ENCODE data around the gene JPH3. TPM values are rescaled to one million over a fixed set of nuclear protein-coding genes. Genes with fewer than 3 reads are reported as not detected.

The JPH3 gene
- total RNA-seq, 1 donor from 2014 or later: not detected

DNA sequence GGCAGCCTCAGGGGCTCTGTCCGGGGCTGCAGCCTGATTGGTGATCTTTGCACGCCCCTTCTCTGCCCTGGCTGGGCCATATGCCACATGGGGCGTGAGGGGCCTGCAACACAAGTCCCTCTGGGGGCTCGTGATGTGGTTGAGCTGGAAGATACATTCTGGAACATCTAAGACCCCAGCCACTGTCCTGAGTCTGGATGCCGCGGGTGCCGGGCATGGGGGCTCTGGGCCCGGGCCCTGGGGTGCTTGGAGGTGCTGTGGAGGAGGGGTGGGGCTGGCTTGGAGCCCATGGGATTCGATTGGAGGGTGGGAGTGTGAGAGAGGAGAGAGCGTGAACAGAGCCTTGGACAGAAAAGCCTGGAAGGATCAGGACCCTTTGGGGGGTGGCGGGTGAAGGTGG is 39.4 kb downstream of the JPH3 start:
- FAIRE-seq: no peak
- TF ChIP-seq, protein P1, sequence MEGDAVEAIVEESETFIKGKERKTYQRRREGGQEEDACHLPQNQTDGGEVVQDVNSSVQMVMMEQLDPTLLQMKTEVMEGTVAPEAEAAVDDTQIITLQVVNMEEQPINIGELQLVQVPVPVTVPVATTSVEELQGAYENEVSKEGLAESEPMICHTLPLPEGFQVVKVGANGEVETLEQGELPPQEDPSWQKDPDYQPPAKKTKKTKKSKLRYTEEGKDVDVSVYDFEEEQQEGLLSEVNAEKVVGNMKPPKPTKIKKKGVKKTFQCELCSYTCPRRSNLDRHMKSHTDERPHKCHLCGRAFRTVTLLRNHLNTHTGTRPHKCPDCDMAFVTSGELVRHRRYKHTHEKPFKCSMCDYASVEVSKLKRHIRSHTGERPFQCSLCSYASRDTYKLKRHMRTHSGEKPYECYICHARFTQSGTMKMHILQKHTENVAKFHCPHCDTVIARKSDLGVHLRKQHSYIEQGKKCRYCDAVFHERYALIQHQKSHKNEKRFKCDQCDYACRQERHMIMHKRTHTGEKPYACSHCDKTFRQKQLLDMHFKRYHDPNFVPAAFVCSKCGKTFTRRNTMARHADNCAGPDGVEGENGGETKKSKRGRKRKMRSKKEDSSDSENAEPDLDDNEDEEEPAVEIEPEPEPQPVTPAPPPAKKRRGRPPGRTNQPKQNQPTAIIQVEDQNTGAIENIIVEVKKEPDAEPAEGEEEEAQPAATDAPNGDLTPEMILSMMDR (IDR thresholded peaks at IDR 0.05; ENCODE audit: insufficient read depth, low read length, severe bottlenecking): no peak
- Histone ChIP-seq H3K27me3 (ENCODE audit: control insufficient read depth, insufficient read depth, low read length) (peaks cover 2% of the 10 kb centered on the region), H3K4me3 (ENCODE audit: low read depth, low read length) (no peak overlapping the region), H3K36me3 (ENCODE audit: control insufficient read depth, insufficient read depth, low read length) (no peaks in the 10 kb centered on the region)
- DNase-seq (ENCODE audit: low read depth): no peak

DNA sequence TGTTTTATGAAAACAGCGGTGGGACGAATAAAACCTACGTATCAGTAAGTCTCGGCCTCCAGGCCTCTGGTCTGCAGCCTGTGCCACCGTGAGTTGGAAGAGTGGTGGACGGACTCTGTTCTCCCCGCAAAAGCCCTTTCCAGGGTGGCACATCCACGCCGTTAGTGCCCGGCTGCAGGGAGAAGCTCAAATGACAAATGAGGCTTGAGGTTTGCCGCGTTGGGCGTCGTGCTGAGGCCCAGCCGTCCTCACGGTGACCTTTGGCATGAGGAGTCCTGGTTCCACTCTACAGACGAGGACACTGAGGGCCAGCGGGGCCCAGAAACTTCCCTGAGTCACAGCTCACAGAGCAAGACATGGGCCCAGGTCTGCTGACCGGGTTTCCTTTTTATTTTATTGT is 40.2 kb downstream of the JPH3 start:
- no peak overlapping the region for H3K4me3 ChIP-seq (ENCODE audit: low read depth, low read length)
- TF ChIP-seq, protein P1 (IDR thresholded peaks at IDR 0.05; ENCODE audit: insufficient read depth, low read length, severe bottlenecking): no peak
- H3K27me3 ChIP-seq (ENCODE audit: control insufficient read depth, insufficient read depth, low read length): peaks cover 2% of the 10 kb centered on the region
- DNase-seq (ENCODE audit: low read depth) (no peak), FAIRE-seq (no peak)
- no peaks in the 10 kb centered on the region for H3K36me3 ChIP-seq (ENCODE audit: control insufficient read depth, insufficient read depth, low read length)

DNA sequence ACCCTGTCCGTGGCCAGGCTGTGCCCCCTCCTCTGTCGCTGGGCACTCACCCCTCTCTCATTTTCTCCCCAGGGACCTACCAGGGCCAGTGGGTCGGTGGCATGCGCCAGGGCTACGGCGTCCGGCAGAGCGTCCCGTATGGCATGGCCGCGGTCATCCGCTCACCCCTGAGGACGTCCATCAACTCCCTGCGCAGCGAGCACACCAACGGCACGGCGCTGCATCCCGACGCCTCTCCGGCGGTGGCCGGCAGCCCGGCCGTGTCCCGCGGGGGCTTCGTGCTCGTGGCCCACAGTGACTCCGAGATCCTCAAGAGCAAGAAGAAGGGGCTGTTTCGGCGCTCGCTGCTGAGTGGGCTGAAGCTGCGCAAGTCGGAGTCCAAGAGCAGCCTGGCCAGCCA is 41.9 kb downstream of the JPH3 start:
- TF ChIP-seq, protein P1 (IDR thresholded peaks at IDR 0.05; ENCODE audit: insufficient read depth, low read length, severe bottlenecking): no peak
- DNase-seq (ENCODE audit: low read depth) (no peak), FAIRE-seq (no peak)
- H3K36me3 ChIP-seq (ENCODE audit: control insufficient read depth, insufficient read depth, low read length): no peaks in the 10 kb centered on the region
- H3K27me3 ChIP-seq (ENCODE audit: control insufficient read depth, insufficient read depth, low read length): no peaks in the 10 kb centered on the region
- H3K4me3 ChIP-seq (ENCODE audit: low read depth, low read length): no peak overlapping the region

- Histone ChIP-seq H3K36me3 (ENCODE audit: control insufficient read depth, insufficient read depth, low read length) (no peaks in the 10 kb centered on the region), H3K4me3 (ENCODE audit: low read depth, low read length) (no peak overlapping the region), H3K27me3 (ENCODE audit: control insufficient read depth, insufficient read depth, low read length) (no peaks in the 10 kb centered on the region)
- FAIRE-seq: no peak
- TF ChIP-seq, protein P1 (IDR thresholded peaks at IDR 0.05; ENCODE audit: insufficient read depth, low read length, severe bottlenecking): no peak
- DNase-seq (ENCODE audit: low read depth): no peak
Observed at GRCh38 chr16:87644596-87644995, 42.3 kb downstream of the JPH3 start.

DNA sequence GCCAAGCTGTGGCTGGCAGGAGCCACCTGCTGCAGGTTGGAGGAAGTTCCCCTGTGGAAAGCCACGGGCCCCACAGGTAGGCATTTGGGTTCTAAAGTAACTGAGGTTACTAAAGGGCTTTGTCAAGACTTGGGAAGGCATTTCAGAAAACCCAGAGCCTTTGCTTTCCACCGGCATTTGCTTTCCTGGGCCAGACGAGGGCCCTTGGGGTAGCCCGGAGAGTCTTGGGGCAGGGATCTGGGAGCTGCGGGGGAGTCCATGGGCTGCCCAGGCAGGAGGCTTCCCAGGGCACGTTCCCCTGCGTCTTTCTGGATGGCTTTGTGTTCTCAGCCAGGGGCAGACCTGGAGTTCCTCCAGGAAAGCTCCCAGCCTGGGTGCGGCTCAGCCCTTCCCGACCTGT is 43.5 kb downstream of the JPH3 start:
- no peak overlapping the region for H3K4me3 ChIP-seq (ENCODE audit: low read depth, low read length)
- no peaks in the 10 kb centered on the region for H3K36me3 ChIP-seq (ENCODE audit: control insufficient read depth, insufficient read depth, low read length)
- no peak for DNase-seq (ENCODE audit: low read depth)
- FAIRE-seq: no peak
- no peaks in the 10 kb centered on the region for H3K27me3 ChIP-seq (ENCODE audit: control insufficient read depth, insufficient read depth, low read length)
- TF ChIP-seq, protein P1 (IDR thresholded peaks at IDR 0.05; ENCODE audit: insufficient read depth, low read length, severe bottlenecking): no peak

GRCh38 chr16:87647431-87648185 is 45.3 kb downstream of the JPH3 start:
- H3K27me3 ChIP-seq (ENCODE audit: control insufficient read depth, insufficient read depth, low read length): no peaks in the 10 kb centered on the region

More at GRCh38 chr16:87647431-87648185, 45.3 kb downstream of the JPH3 start:
- Histone ChIP-seq H3K36me3 (ENCODE audit: control insufficient read depth, insufficient read depth, low read length) (no peaks in the 10 kb centered on the region), H3K4me3 (ENCODE audit: low read depth, low read length) (no peak overlapping the region)
- DNase-seq (ENCODE audit: low read depth) (no peak), FAIRE-seq (no peak)
- TF ChIP-seq, protein P1 (IDR thresholded peaks at IDR 0.05; ENCODE audit: insufficient read depth, low read length, severe bottlenecking): no peak

All from bronchial epithelial cell (primary cell).